Measurements from ENCODE around the gene SLC25A19. TPM values are rescaled to one million over a fixed set of nuclear protein-coding genes. Genes with fewer than 3 reads are reported as not detected.

SLC25A19 gene
- polyA plus RNA-seq, 1 of the 3 experiments (the other 2 are of a cell fraction), result 11.7 TPM

DNA sequence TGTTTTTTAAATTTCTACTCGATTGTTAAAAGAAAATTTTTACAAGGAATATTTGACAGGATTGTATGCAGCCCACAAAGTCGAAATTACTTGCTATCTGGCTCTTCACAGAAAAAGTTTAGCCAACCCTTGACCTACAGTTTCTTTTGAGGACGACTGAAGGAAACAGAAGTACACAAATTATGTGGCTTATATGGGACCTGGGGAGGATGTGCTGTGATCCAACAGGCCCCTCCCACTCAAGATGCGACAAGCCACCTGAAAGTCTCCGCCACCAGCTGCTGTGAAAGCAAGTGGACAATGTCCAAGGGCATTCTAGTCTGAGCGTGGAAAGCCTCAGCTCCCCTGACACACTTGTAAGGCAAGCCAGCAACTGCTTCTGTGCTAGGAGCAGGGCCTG, 42.4 kb upstream of the SLC25A19 start:
- H3K9me2 ChIP-seq, result no peaks in the 10 kb centered on the region
- POLR2A ChIA-PET, result no interaction called here
- peaks cover 7 to 21% of the 10 kb centered on the region in 2 experiments for H3K36me3 ChIP-seq (replicated peaks in 1 of 2; ENCODE audit: control insufficient read depth in 1 of 2, insufficient read depth in 2 of 2, low read length in 1 of 2)
- DNase-seq, result no peak
- no peaks in the 10 kb centered on the region for H3K27me3 ChIP-seq (ENCODE audit: insufficient read depth)
- H3K79me2 ChIP-seq (ENCODE audit: insufficient read depth), result peaks cover 83% of the 10 kb centered on the region
- H3K27ac ChIP-seq (ENCODE audit: low read depth in 2 of 2, low read length in 1 of 2), result no peak overlapping the region
- H3F3A ChIP-seq (replicated peaks; ENCODE audit: insufficient read depth), result peaks cover 21% of the 10 kb centered on the region
- H4K20me1 ChIP-seq (ENCODE audit: insufficient read depth), result peaks cover 30% of the 10 kb centered on the region
- CTCF ChIA-PET, result interaction anchor here (1.0 to 3.1 kb wide), 4 partner anchors 9 to 89 kb away, joined by 3 to 13 read pairs (median 8); no protein-coding TSS in a partner anchor
- 85% methylated on average over 3 of the region's 6 CpGs for WGBS (ENCODE audit: low lambda C conversion rate)
- H2AFZ ChIP-seq (ENCODE audit: low read depth), result no peak overlapping the region
- H3K4me1 ChIP-seq (ENCODE audit: control insufficient read depth in 1 of 2, insufficient read depth in 2 of 2, low read depth in 1 of 2, low read length in 1 of 2), result peaks cover 1 to 2% of the 10 kb centered on the region in 2 experiments; a peak in 2 of 4 replicates
- no peak overlapping the region for H3K4me3 ChIP-seq (ENCODE audit: low read depth in 2 of 2, low read length in 1 of 2)
- H3K9ac ChIP-seq, result no peak overlapping the region
- H3K4me2 ChIP-seq, result no peak overlapping the region
- no peaks in the 10 kb centered on the region for H3K9me3 ChIP-seq
- no peak for TF ChIP-seq FOXJ3 (CRISPR knock-in tag; IDR thresholded peaks at IDR 0.05)
- TF ChIP-seq NFIC (IDR thresholded peaks at IDR 0.05; ENCODE audit: borderline replicate concordance), result no peak
- TF ChIP-seq POLR2AphosphoS5 (IDR thresholded peaks at IDR 0.05; ENCODE audit: low read depth, low read length), result no peak
- TF ChIP-seq TCF12 (IDR thresholded peaks at IDR 0.05), result no peak
- TF ChIP-seq FOSL2 (IDR thresholded peaks at IDR 0.05; ENCODE audit: borderline replicate concordance, low read depth), result no peak
- TF ChIP-seq, protein P1, sequence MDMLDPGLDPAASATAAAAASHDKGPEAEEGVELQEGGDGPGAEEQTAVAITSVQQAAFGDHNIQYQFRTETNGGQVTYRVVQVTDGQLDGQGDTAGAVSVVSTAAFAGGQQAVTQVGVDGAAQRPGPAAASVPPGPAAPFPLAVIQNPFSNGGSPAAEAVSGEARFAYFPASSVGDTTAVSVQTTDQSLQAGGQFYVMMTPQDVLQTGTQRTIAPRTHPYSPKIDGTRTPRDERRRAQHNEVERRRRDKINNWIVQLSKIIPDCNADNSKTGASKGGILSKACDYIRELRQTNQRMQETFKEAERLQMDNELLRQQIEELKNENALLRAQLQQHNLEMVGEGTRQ (IDR thresholded peaks at IDR 0.05; ENCODE audit: borderline replicate concordance, low read depth, low read length), result no peak
- TF ChIP-seq, protein P2, sequence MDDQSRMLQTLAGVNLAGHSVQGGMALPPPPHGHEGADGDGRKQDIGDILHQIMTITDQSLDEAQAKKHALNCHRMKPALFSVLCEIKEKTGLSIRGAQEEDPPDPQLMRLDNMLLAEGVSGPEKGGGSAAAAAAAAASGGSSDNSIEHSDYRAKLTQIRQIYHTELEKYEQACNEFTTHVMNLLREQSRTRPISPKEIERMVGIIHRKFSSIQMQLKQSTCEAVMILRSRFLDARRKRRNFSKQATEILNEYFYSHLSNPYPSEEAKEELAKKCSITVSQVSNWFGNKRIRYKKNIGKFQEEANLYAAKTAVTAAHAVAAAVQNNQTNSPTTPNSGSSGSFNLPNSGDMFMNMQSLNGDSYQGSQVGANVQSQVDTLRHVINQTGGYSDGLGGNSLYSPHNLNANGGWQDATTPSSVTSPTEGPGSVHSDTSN (IDR thresholded peaks at IDR 0.05), result no peak
- no peak for TF ChIP-seq RFX5 (IDR thresholded peaks at IDR 0.05; ENCODE audit: low read length)
- TF ChIP-seq RXRA (IDR thresholded peaks at IDR 0.05; ENCODE audit: borderline replicate concordance, low read depth), result no peak
- no peak for TF ChIP-seq YY1 (IDR thresholded peaks at IDR 0.05; ENCODE audit: low read depth)
- no peak for TF ChIP-seq CHD2 (IDR thresholded peaks at IDR 0.05; ENCODE audit: low read length, partially characterized antibody)
- TF ChIP-seq, protein P3, sequence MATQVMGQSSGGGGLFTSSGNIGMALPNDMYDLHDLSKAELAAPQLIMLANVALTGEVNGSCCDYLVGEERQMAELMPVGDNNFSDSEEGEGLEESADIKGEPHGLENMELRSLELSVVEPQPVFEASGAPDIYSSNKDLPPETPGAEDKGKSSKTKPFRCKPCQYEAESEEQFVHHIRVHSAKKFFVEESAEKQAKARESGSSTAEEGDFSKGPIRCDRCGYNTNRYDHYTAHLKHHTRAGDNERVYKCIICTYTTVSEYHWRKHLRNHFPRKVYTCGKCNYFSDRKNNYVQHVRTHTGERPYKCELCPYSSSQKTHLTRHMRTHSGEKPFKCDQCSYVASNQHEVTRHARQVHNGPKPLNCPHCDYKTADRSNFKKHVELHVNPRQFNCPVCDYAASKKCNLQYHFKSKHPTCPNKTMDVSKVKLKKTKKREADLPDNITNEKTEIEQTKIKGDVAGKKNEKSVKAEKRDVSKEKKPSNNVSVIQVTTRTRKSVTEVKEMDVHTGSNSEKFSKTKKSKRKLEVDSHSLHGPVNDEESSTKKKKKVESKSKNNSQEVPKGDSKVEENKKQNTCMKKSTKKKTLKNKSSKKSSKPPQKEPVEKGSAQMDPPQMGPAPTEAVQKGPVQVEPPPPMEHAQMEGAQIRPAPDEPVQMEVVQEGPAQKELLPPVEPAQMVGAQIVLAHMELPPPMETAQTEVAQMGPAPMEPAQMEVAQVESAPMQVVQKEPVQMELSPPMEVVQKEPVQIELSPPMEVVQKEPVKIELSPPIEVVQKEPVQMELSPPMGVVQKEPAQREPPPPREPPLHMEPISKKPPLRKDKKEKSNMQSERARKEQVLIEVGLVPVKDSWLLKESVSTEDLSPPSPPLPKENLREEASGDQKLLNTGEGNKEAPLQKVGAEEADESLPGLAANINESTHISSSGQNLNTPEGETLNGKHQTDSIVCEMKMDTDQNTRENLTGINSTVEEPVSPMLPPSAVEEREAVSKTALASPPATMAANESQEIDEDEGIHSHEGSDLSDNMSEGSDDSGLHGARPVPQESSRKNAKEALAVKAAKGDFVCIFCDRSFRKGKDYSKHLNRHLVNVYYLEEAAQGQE (IDR thresholded peaks at IDR 0.05; ENCODE audit: low read depth, low read length), result no peak
- no peak for TF ChIP-seq SMC3 (IDR thresholded peaks at IDR 0.05; ENCODE audit: low read depth, low read length)
- no peak for TF ChIP-seq MEF2A (IDR thresholded peaks at IDR 0.05; ENCODE audit: borderline replicate concordance, low read depth)
- no peak for TF ChIP-seq JUND (IDR thresholded peaks at IDR 0.05)
- TF ChIP-seq MXI1 (IDR thresholded peaks at IDR 0.05; ENCODE audit: low read depth, low read length), result no peak

Data from SK-N-SH (cell line).